ENCODE results near the gene FCGR2B.

Gene FCGR2B

DNA sequence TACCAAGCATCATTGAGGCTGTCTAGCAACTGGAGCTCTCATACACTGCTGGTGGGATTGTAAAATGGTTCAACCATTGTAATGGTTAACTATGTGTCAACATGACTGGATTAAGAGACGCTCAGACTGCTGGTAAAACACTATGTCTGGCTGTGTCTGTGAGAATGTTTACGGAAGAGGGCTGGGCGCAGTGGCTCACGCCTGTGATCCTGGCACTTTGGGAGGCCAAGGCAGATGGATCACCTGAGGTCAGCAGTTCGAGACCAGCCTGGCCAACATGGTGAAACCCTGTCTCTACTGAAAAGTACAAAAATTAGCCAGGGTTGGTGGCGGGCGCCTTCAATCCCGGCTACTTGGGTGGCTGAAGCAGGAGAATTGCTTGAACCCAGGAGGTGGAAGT lies 39.3 kb downstream of the FCGR2B start:
- TF ChIP-seq, protein P1, sequence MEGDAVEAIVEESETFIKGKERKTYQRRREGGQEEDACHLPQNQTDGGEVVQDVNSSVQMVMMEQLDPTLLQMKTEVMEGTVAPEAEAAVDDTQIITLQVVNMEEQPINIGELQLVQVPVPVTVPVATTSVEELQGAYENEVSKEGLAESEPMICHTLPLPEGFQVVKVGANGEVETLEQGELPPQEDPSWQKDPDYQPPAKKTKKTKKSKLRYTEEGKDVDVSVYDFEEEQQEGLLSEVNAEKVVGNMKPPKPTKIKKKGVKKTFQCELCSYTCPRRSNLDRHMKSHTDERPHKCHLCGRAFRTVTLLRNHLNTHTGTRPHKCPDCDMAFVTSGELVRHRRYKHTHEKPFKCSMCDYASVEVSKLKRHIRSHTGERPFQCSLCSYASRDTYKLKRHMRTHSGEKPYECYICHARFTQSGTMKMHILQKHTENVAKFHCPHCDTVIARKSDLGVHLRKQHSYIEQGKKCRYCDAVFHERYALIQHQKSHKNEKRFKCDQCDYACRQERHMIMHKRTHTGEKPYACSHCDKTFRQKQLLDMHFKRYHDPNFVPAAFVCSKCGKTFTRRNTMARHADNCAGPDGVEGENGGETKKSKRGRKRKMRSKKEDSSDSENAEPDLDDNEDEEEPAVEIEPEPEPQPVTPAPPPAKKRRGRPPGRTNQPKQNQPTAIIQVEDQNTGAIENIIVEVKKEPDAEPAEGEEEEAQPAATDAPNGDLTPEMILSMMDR (conservative IDR thresholded peaks at IDR 0.05; ENCODE audit: low read depth, low read length): no peak
- DNase-seq (ENCODE audit: low read depth): no peak

DNA sequence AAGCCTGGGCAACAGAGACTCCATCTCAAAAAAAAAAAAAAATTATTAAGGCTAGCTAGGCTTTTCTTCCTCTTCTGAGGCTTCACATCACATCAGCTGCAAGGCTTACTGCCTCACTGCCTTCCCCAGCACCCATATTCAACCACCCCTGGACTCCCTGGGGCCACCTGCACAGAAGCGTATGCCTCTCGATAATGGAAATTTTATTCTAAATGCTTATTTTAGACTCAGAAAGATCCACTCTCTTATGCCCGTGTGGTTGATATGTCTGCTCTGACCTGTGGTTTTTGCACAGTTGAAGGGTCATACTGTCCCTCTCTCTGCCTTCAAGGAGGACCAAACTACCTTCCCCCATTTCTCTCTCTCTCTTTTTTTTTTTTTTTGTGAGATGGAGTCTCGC lies 42.6 kb downstream of the FCGR2B start:
- TF ChIP-seq, protein P1 (conservative IDR thresholded peaks at IDR 0.05; ENCODE audit: low read depth, low read length): no peak
- no peak for DNase-seq (ENCODE audit: low read depth)
- no peak overlapping the region for H3K4me3 ChIP-seq (ENCODE audit: low read depth, low read length)

More for the DNA sequence above, 39.3 kb downstream of the FCGR2B start:
- no peak overlapping the region for H3K4me3 ChIP-seq (ENCODE audit: low read depth, low read length)

DNA sequence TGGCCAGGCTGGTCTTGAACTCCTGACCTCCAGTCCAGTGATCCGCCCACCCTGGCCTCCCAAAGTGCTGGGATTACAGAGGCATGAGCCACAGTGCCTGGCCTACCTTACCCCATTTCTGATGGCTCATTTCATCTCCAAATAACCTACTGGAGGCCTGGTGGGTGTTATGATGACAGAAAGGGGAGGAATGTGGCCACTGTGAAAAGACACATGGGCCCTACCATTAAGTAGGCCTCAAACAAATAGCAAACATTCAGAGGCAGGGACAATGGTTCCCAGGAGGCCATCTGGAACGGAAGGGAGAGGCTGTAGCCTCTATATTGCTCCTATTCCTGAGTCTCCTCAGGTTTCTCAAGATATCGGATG lies 43.2 kb downstream of the FCGR2B start:
- DNase-seq (ENCODE audit: low read depth): no peak
- H3K4me3 ChIP-seq (ENCODE audit: low read depth, low read length): no peak overlapping the region
- TF ChIP-seq, protein P1 (conservative IDR thresholded peaks at IDR 0.05; ENCODE audit: low read depth, low read length): no peak

DNA sequence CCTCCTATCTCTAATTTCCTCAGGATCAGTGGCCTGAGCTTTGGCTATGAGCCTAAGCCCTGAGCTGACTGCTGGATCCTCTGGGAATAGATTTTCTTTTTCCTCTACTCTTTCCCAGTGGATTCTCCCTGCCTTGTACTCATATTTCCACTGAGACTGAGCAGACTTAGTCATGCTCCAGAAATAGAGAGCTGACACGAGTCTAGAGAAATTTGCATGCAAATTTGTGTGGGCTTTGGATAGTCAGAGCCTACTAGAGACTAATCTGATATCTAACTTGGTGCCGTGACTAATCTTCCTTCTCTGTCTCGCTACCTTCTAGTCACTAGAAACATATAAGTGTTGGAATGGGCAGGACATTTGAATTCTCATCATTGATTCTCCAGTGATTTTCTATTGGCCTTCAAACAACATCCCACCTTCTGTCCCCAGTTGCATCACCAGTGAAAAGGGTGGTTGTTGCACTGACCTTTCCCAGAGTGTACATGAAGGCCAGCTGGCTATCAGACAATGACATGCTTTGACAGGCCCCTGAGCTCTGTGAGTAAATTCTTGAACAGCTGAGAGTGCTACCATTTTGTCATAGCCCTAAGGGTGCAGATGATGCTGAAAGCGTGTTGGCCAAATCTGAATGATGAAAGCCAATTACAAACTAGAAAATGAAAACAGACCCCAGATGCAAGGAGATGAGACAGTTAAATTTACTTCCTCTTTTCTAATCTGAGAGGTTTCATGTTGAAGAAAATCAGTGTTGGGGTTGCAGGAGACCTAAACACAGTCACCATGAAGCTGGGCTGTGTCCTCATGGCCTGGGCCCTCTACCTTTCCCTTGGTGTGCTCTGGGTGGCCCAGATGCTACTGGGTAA lies 43.8 kb downstream of the FCGR2B start, which contains the start of gene FCRLA:
Gene FCRLA, plus strand, starts transcription at position 748 of the 866 bp plus-strand sequence. Its CDS starts 36 bp downstream, at position 784.
- TF ChIP-seq, protein P1 (conservative IDR thresholded peaks at IDR 0.05; ENCODE audit: low read depth, low read length): no peak
- peak; percentile 67 for DNase-seq (ENCODE audit: low read depth)
- H3K4me3 ChIP-seq (ENCODE audit: low read depth, low read length): no peak within 1 kb of the TSS

DNA sequence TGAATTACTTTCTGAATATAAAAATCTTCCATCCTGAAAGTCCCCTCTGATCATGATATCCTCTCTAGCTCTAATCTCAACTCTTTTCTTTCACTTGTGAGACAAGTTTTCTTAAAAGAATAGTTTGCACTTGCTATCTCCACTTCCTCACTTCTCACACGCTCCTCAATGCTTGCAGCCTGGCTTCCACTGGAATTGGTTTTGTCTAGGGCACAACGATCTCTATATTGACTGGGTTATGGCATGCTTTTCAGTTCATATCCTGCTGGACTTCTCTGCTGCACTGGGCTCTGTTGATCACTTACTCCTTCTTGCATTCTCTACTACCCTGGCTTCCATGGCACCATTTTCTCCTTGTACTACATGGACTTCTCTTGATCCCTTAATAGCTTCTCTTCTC lies 44.6 kb downstream of the FCGR2B start:
- no peak overlapping the region for H3K4me3 ChIP-seq (ENCODE audit: low read depth, low read length)
- DNase-seq (ENCODE audit: low read depth): no peak
- TF ChIP-seq, protein P1 (conservative IDR thresholded peaks at IDR 0.05; ENCODE audit: low read depth, low read length): no peak

DNA sequence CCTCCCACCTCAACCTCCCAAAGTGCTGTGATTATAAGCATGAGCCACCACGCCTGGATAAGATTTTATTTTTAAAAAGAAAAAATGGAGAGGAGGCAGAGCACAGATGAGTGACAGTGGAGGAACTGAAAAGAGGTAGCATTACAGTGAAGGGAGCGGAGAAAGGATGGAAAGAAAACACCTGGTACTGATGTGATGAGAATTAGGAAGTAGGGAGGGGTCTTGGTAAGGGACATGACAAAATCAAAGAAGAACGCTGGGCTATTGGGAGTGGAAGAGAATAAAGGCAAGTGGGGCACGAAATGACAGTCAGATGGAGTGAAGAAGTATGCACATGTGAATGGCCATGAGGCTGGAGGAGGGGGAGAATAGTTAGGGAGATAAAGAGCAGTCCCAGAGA lies 46.4 kb downstream of the FCGR2B start:
- TF ChIP-seq, protein P1 (conservative IDR thresholded peaks at IDR 0.05; ENCODE audit: low read depth, low read length): no peak
- no peak for DNase-seq (ENCODE audit: low read depth)
- H3K4me3 ChIP-seq (ENCODE audit: low read depth, low read length): no peak overlapping the region

DNA sequence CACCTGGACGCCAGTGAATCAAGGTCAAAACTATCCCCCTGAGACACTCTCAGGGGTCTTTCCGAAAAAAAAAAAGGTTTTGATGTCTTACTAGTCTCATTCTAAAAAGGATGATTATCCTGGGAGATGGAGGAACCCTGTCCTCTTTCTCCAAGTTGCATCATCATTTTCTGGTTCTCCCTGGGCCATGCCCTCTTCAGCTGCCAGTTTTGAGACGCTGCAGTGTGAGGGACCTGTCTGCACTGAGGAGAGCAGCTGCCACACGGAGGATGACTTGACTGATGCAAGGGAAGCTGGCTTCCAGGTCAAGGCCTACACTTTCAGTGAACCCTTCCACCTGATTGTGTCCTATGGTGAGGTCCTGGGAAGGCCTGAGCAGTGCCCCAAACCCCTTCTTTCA lies 47.6 kb downstream of the FCGR2B start:
- DNase-seq (ENCODE audit: low read depth): no peak
- H3K4me3 ChIP-seq (ENCODE audit: low read depth, low read length): no peak overlapping the region
- TF ChIP-seq, protein P1 (conservative IDR thresholded peaks at IDR 0.05; ENCODE audit: low read depth, low read length): no peak
